B cell (primary cell): ENCODE results near the gene HOGA1.

Experiments used
- CTCF ChIP-seq: fragments of 200-600 bp; IDR thresholded peaks from one replicate; pipeline ENCODE4 v1.8.0; 2022; ENCODE audit warnings: antibody characterized with exemption, mild to moderate bottlenecking
- EZH2 ChIP-seq: IDR thresholded peaks from 2 replicates; pipeline ENCODE4 v1.6.1; 2012; ENCODE audit warnings: borderline replicate concordance, low read depth, mild to moderate bottlenecking, moderate library complexity, low read length; ENCODE audit not compliant: insufficient read depth, poor library complexity, severe bottlenecking

GRCh38 chr10:97580421-97581367 is 3.5 kb upstream of the HOGA1 start:
- TF ChIP-seq CTCF (no peak), EZH2 (no peak)
